Fibroblast of lung (primary cell): ENCODE data around the gene CHCHD1.

ENCODE experiments used
- CTCF ChIP-seq, 2 donors: IDR thresholded peaks in 1 of 2; conservative IDR thresholded peaks in 1 of 2; 1 replicate in 1 of 2; 2 replicates in 1 of 2; pipeline ENCODE4 v1.5.1; 2011 to 2012; ENCODE audit warnings: low read length in 2 of 2, control low read depth in 1 of 2, inconsistent platforms in 1 of 2, low read depth in 1 of 2, mild to moderate bottlenecking in 1 of 2
- EZH2 ChIP-seq: IDR thresholded peaks from 2 replicates; pipeline ENCODE4 v1.5.1; 2012; ENCODE audit warnings: low read length, control low read depth, mild to moderate bottlenecking; ENCODE audit errors: missing control alignments

- TF ChIP-seq EZH2 (no peak), CTCF (conservative IDR thresholded peaks at IDR 0.05 in 1 of 2, IDR thresholded peaks at IDR 0.05 in 1 of 2; ENCODE audit: low read depth in 1 of 2, low read length in 2 of 2) (no peak)
These were observed 335 bp upstream of the CHCHD1 start for GRCh38 chr10:73781548-73781878.
